IMR-90 (cell line): ENCODE results near the gene RNF112. TPM values are rescaled to one million over a fixed set of nuclear protein-coding genes. Genes with fewer than 3 reads are reported as not detected.

ENCODE experiments used
- ATAC-seq: fragments of 200-7000 bp; cut with Tn5 transposase; 2 replicates; pipeline ENCODE4 v1.9.1; 2020; ENCODE audit warnings: low read depth, mild to moderate bottlenecking, moderate library complexity
- BruUV-seq: library from RNA; stranded (reverse); fragments of 400-500 nt; replicated peaks from 2 replicates; lab custom pipeline; 2021; lab: Mats Ljungman, UMichigan
- CTCF ChIA-PET: fragments of 300-600 bp; formaldehyde crosslinking; extraction: SDS; loops from one replicate; lab custom pipeline; 2021; ENCODE audit warnings: antibody characterized with exemption; lab: Yijun Ruan, JAX
- POLR2A ChIA-PET: fragments of 300-600 bp; sonication (Branson Sonifier 250); formaldehyde crosslinking; loops from one replicate; lab custom pipeline; 2022; ENCODE audit warnings: antibody characterized with exemption; ENCODE audit not compliant: unreplicated experiment; lab: Charles Lee
- DNase-seq: peaks from one replicate; pipeline ENCODE4 v3.0.0; 2013
- H2AFZ ChIP-seq: replicated peaks from 2 replicates; pipeline ENCODE3; 2013; ENCODE audit warnings: low read length, mild to moderate bottlenecking; ENCODE audit not compliant: poor library complexity
- H2AK5ac ChIP-seq: 2 replicates; pipeline ENCODE4 v1.6.1; 2013; ENCODE audit warnings: low read depth, low read length, inconsistent platforms
- H2AK9ac ChIP-seq: replicated peaks from 2 replicates; pipeline ENCODE3; 2013; ENCODE audit warnings: mild to moderate bottlenecking, low read depth, low read length, moderate library complexity; ENCODE audit not compliant: poor library complexity
- H2BK120ac ChIP-seq: 2 replicates; pipeline ENCODE4 v1.6.1; 2013; ENCODE audit warnings: low read depth, low read length, inconsistent platforms
- H2BK15ac ChIP-seq: 3 replicates; pipeline ENCODE4 v1.6.1; 2013; ENCODE audit warnings: low read depth, low read length, inconsistent platforms
- H2BK20ac ChIP-seq: 2 replicates; pipeline ENCODE4 v1.6.1; 2013; ENCODE audit warnings: low read depth, mild to moderate bottlenecking, inconsistent platforms, low read length, moderate library complexity
- H2BK5ac ChIP-seq: 2 replicates; pipeline ENCODE4 v1.6.1; 2013; ENCODE audit warnings: mild to moderate bottlenecking, low read depth, low read length, inconsistent platforms; ENCODE audit not compliant: poor library complexity, severe bottlenecking
- H3K14ac ChIP-seq: replicated peaks from 2 replicates; pipeline ENCODE4 v1.6.1; 2013; ENCODE audit warnings: low read depth, low read length, inconsistent platforms
- H3K18ac ChIP-seq: 2 replicates; pipeline ENCODE4 v1.6.1; 2013; ENCODE audit warnings: low read depth, low read length, control low read depth
- H3K23ac ChIP-seq: 2 replicates; pipeline ENCODE4 v1.6.1; 2013; ENCODE audit warnings: low read depth, low read length, inconsistent platforms
- H3K27ac ChIP-seq: 2 replicates; pipeline ENCODE4 v1.5.1; 2013; ENCODE audit warnings: mild to moderate bottlenecking, control low read depth, low read length; ENCODE audit not compliant: insufficient read depth
- H3K27me3 ChIP-seq: 2 replicates; pipeline ENCODE4 v1.6.1; 2013; ENCODE audit warnings: low read length; ENCODE audit not compliant: control insufficient read depth, insufficient read depth
- H3K36me3 ChIP-seq: 2 replicates; pipeline ENCODE4 v1.6.1; 2013; ENCODE audit warnings: low read length, mixed read lengths; ENCODE audit not compliant: control insufficient read depth, insufficient read depth
- H3K4ac ChIP-seq: 2 replicates; pipeline ENCODE4 v1.6.1; 2013; ENCODE audit warnings: low read depth, low read length, inconsistent platforms
- H3K4me1 ChIP-seq: 2 replicates; pipeline ENCODE4 v1.6.1; 2013; ENCODE audit warnings: low read length, mixed read lengths; ENCODE audit not compliant: control insufficient read depth, insufficient read depth
- H3K4me2 ChIP-seq: 2 replicates; pipeline ENCODE4 v1.6.1; 2013; ENCODE audit warnings: low read depth, mild to moderate bottlenecking, control low read depth, low read length, moderate library complexity
- H3K4me3 ChIP-seq: 2 replicates; pipeline ENCODE4 v1.5.1; 2013; ENCODE audit warnings: low read depth, mild to moderate bottlenecking, control low read depth, low read length, moderate library complexity; ENCODE audit not compliant: insufficient read depth
- H3K56ac ChIP-seq: 2 replicates; pipeline ENCODE4 v1.6.1; 2013; ENCODE audit warnings: low read length, inconsistent platforms; ENCODE audit not compliant: insufficient read depth; ENCODE audit errors: extremely low read depth
- H3K79me1 ChIP-seq, 2 experiments: 2 replicates each; pipeline ENCODE4 v1.6.1; 2013; ENCODE audit warnings: low read length in 2 of 2, inconsistent platforms in 1 of 2, low read depth in 1 of 2
- H3K9ac ChIP-seq: 2 replicates; pipeline ENCODE4 v1.6.1; 2013; ENCODE audit warnings: low read depth, low read length, control low read depth
- H3K9me1 ChIP-seq: 2 replicates; pipeline ENCODE4 v1.6.1; 2013; ENCODE audit warnings: low read length, inconsistent platforms; ENCODE audit not compliant: insufficient read depth
- H3K9me3 ChIP-seq: 2 replicates; pipeline ENCODE4 v1.6.1; 2013; ENCODE audit warnings: low read length; ENCODE audit not compliant: control insufficient read depth, insufficient read depth
- H4K20me1 ChIP-seq: 2 replicates; pipeline ENCODE4 v1.6.1; 2013; ENCODE audit warnings: low read length, inconsistent platforms; ENCODE audit not compliant: insufficient read depth
- H4K5ac ChIP-seq: 2 replicates; pipeline ENCODE4 v1.6.1; 2013; ENCODE audit warnings: mild to moderate bottlenecking, low read depth, low read length, control low read depth
- H4K8ac ChIP-seq, 2 experiments: 2 replicates each; pipeline ENCODE4 v1.6.1; 2013; ENCODE audit warnings: low read depth in 2 of 2, low read length in 2 of 2, control low read depth in 1 of 2, inconsistent platforms in 1 of 2
- H4K91ac ChIP-seq: 2 replicates; pipeline ENCODE4 v1.6.1; 2013; ENCODE audit warnings: low read depth, low read length, inconsistent platforms; ENCODE audit not compliant: insufficient read depth
- CEBPB ChIP-seq: IDR thresholded peaks from 2 replicates; pipeline ENCODE4 v1.6.1; 2012; ENCODE audit warnings: low read depth, low read length, improper control_type of control experiment
- FOS ChIP-seq: fragments of 150-350 bp; IDR thresholded peaks from 2 replicates; pipeline ENCODE4 v1.6.1; 2016; ENCODE audit warnings: low read depth, low read length
- POLR2A ChIP-seq: IDR thresholded peaks from 2 replicates; pipeline ENCODE4 v1.6.1; 2012; ENCODE audit warnings: mild to moderate bottlenecking, low read depth, low read length
- USF2 ChIP-seq: fragments of 150-350 bp; IDR thresholded peaks from 2 replicates; pipeline ENCODE4 v1.6.1; 2017; ENCODE audit warnings: mild to moderate bottlenecking, antibody characterized with exemption, low read length, low read depth
- WGBS, 2 experiments: methylation state at CpG; one replicate each; pipeline versions ENCODE4 v1.1.5 to v1.1.7; 2013; ENCODE audit warnings: missing lambda C conversion rate in 2 of 2; ENCODE audit not compliant: insufficient read length in 1 of 2; ENCODE audit errors: extremely low coverage in 2 of 2; 5-methylcytosine and 5-hydroxymethylcytosine counted together
- dilution Hi-C: fragments of 300-500 bp; cut with HindIII; formaldehyde crosslinking; loops from one replicate; pipeline ENCODE4 v1.14.3; 2018; ENCODE audit warnings: low sequenced_read_pairs; ENCODE audit not compliant: unreplicated experiment
- in situ Hi-C: fragments of 300-500 bp; cut with MboI; formaldehyde crosslinking; loops from 3 replicates; pipeline ENCODE4 v1.14.3; 2019; ENCODE audit warnings: low sequenced_read_pairs, inconsistent platforms, mixed read lengths
- intact Hi-C: fragments of 100-400 bp; cut with micrococcal nuclease; formaldehyde crosslinking; loops from 2 replicates; pipeline ENCODE4 v1.10.0; 2022
- polyA plus RNA-seq, 3 experiments: library from polyadenylated mRNA; depleted of rRNA; stranded (reverse); fragments of >200 nt; gene quantifications; 2 replicates each; pipeline ENCODE4 v1.2.3, GENCODE V29; 2012; ENCODE audit warnings: low replicate concordance in 1 of 3
- total RNA-seq: library from RNA; depleted of rRNA; stranded (reverse); fragments of >200 nt; gene quantifications from 2 replicates; pipeline ENCODE4 v1.2.3, GENCODE V29; 2012

The RNF112 gene
- total and polyA plus RNA-seq, 2 of the 4 experiments (the other 2 are of a cell fraction) = 2.5 to 5.7 TPM

- peak overlapping the region; percentile 97 for H2AK5ac ChIP-seq
- peak overlapping the region; percentile 82 for H3K4ac ChIP-seq
- peak overlapping the region; percentile 91 for H3K14ac ChIP-seq
- dilution Hi-C loops (no loop called here), in situ Hi-C loops (no loop called here), intact Hi-C loops (no loop called here)
- peak overlapping the region; percentile 45 for H2BK120ac ChIP-seq
- H2BK5ac ChIP-seq = peak overlapping the region; percentile 49
- H3K9me3 ChIP-seq = no peaks in the 10 kb centered on the region
- H4K5ac ChIP-seq = peak overlapping the region; percentile 67
- no peaks in the 10 kb centered on the region for H3K27me3 ChIP-seq
- CTCF ChIA-PET = interaction anchor here (1.0 to 1.5 kb wide), 3 partner anchors 11 to 58 kb away, joined by 3 to 4 read pairs (median 3); no protein-coding TSS in a partner anchor
- no TSS peak for BruUV-seq
- H4K91ac ChIP-seq = peak overlapping the region; percentile 54
- H3K9me1 ChIP-seq = peaks cover 32% of the 10 kb centered on the region
- H3K9ac ChIP-seq = no peak overlapping the region; the same call in 1 of the 2 replicates
- H3K79me1 ChIP-seq = peaks cover 8 to 22% of the 10 kb centered on the region in 2 experiments; a peak in 3 of 4 replicates
- H3K4me3 ChIP-seq = no peak overlapping the region
- peak overlapping the region; percentile 82 for H3K18ac ChIP-seq
- H2BK15ac ChIP-seq = peak overlapping the region; percentile 29; the same call in 2 of the 3 replicates
- peaks cover 18% of the 10 kb centered on the region for H3K36me3 ChIP-seq
- H3K23ac ChIP-seq = peak overlapping the region; percentile 86
- DNase-seq (peak; percentile 37), ATAC-seq (no peak)
- no CpG with 5 or more reads among the region's 5 CpGs for WGBS, 2 experiments
- H4K8ac ChIP-seq = peak overlapping the region in 1 of 2 experiments; percentile 73; a peak in 2 of 4 replicates
- no peak overlapping the region for H3K56ac ChIP-seq
- POLR2A ChIA-PET = no interaction called here
- peak overlapping the region; percentile 11 for H3K4me2 ChIP-seq
- H2AFZ ChIP-seq = no peak overlapping the region
- TF ChIP-seq CEBPB (no peak), USF2 (no peak), POLR2A (no peak), FOS (no peak)
- peaks cover 40% of the 10 kb centered on the region for H3K4me1 ChIP-seq
- H4K20me1 ChIP-seq = peaks cover 13% of the 10 kb centered on the region
- H2AK9ac ChIP-seq = peak overlapping the region; percentile 63
- peak overlapping the region; percentile 95; the same call in 1 of the 2 replicates for H3K27ac ChIP-seq
- peak overlapping the region; percentile 84 for H2BK20ac ChIP-seq
These were observed 21.9 kb upstream of the RNF112 start for GRCh38 chr17:19388791-19389785.
